PC-3 (cell line): ENCODE data around the gene XPC.

ENCODE experiments used
- CTCF ChIP-seq: fragments of 300-600 bp; sonication (generic); conservative IDR thresholded peaks from 2 replicates; pipeline ENCODE4 v1.5.1; 2017; ENCODE audit warnings: antibody characterized with exemption, low read depth, mild to moderate bottlenecking, low read length
- EZH2 ChIP-seq: fragments of 300-600 bp; sonication (generic); IDR thresholded peaks from one replicate; pipeline ENCODE4 v1.6.1; 2017; ENCODE audit warnings: antibody characterized with exemption, mild to moderate bottlenecking, low read length; ENCODE audit not compliant: unreplicated experiment
- EZH2phosphoT487 ChIP-seq: fragments of 300-600 bp; sonication (generic); IDR thresholded peaks from 2 replicates; pipeline ENCODE4 v1.6.1; 2018; ENCODE audit warnings: mild to moderate bottlenecking, antibody characterized with exemption, low read length, borderline replicate concordance

- TF ChIP-seq CTCF, result no peak
- no peak for TF ChIP-seq EZH2
- no peak for TF ChIP-seq EZH2phosphoT487
These were observed 60.7 kb downstream of the XPC start for GRCh38 chr3:14117468-14118399.
